Measurements from ENCODE around the gene LPGAT1.

- TF ChIP-seq RFX5 (IDR thresholded peaks at IDR 0.05) (no peak), POLR2A (IDR thresholded peaks at IDR 0.05; ENCODE audit: low read length) (no peak), HOXA7 (CRISPR knock-in tag; IDR thresholded peaks at IDR 0.05) (no peak), CTCF (IDR thresholded peaks at IDR 0.05) (no peak), KDM5A (IDR thresholded peaks at IDR 0.05) (no peak), MYC (IDR thresholded peaks at IDR 0.05; ENCODE audit: borderline replicate concordance, low read length) (no peak), SREBF2 (IDR thresholded peaks at IDR 0.05) (no peak), ZFP36 (IDR thresholded peaks at IDR 0.05; ENCODE audit: borderline replicate concordance, partially characterized antibody) (no peak), JUN (IDR thresholded peaks at IDR 0.05) (no peak), BHLHE40 (IDR thresholded peaks at IDR 0.05; ENCODE audit: low read depth, low read length) (no peak)
- TF ChIP-seq, protein P1, sequence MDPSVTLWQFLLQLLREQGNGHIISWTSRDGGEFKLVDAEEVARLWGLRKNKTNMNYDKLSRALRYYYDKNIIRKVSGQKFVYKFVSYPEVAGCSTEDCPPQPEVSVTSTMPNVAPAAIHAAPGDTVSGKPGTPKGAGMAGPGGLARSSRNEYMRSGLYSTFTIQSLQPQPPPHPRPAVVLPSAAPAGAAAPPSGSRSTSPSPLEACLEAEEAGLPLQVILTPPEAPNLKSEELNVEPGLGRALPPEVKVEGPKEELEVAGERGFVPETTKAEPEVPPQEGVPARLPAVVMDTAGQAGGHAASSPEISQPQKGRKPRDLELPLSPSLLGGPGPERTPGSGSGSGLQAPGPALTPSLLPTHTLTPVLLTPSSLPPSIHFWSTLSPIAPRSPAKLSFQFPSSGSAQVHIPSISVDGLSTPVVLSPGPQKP (IDR thresholded peaks at IDR 0.05; ENCODE audit: low read depth, low read length): no peak
- TF ChIP-seq, protein P2, sequence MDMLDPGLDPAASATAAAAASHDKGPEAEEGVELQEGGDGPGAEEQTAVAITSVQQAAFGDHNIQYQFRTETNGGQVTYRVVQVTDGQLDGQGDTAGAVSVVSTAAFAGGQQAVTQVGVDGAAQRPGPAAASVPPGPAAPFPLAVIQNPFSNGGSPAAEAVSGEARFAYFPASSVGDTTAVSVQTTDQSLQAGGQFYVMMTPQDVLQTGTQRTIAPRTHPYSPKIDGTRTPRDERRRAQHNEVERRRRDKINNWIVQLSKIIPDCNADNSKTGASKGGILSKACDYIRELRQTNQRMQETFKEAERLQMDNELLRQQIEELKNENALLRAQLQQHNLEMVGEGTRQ (IDR thresholded peaks at IDR 0.05): no peak
These were observed 14.0 kb downstream of the LPGAT1 start for GRCh38 chr1:211816586-211816985.
